Right renal cortex interstitium (tissue), 3 donors: ENCODE results near the gene GPC6. TPM values are rescaled to one million over a fixed set of nuclear protein-coding genes. Genes with fewer than 3 reads are reported as not detected.
A peak's percentile ranks its signal among the peaks of the same experiment; 100 is the strongest.
"Not testable (repeated sequence)": the region's sequence is repeated elsewhere in the genome, so short reads cannot be mapped to it uniquely, and the experiment has no call there.

ENCODE experiments used
- DNase-seq, 3 donors: peaks; one replicate each; pipeline ENCODE4 v3.0.0-alpha.2; 2013; ENCODE audit warnings: low read depth in 3 of 3, low spot score in 2 of 3
- polyA plus RNA-seq, 3 donors: library from polyadenylated mRNA; unstranded; fragments of 120-200 nt; gene quantifications; one replicate each; pipeline ENCODE4 v1.2.1, GENCODE V29; 2013; ENCODE audit not compliant: insufficient read length in 3 of 3

The GPC6 gene
- polyA plus RNA-seq, 3 donors = 56.7 to 71.0 (median 65.8) TPM

DNA sequence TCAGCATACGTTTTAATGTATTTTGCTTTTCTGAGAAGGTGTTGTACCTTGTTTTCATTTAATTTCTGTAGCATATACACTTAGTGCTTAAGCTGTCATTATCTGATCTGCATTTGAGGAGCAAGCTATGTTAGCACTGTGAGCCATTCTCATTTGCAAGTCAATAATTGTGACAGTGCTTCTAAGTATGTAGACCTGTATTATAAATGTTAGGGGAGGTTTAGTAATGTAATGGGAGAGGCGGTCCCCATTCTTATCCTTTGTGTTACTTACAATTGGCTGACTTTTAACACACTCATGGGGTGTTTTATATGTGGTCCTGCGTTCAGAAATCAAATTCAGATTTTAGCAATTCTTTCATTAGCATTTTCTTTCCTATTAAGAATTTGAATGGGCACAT, 90.2 kb downstream of the GPC6 start:
- DNase-seq = no peak

DNA sequence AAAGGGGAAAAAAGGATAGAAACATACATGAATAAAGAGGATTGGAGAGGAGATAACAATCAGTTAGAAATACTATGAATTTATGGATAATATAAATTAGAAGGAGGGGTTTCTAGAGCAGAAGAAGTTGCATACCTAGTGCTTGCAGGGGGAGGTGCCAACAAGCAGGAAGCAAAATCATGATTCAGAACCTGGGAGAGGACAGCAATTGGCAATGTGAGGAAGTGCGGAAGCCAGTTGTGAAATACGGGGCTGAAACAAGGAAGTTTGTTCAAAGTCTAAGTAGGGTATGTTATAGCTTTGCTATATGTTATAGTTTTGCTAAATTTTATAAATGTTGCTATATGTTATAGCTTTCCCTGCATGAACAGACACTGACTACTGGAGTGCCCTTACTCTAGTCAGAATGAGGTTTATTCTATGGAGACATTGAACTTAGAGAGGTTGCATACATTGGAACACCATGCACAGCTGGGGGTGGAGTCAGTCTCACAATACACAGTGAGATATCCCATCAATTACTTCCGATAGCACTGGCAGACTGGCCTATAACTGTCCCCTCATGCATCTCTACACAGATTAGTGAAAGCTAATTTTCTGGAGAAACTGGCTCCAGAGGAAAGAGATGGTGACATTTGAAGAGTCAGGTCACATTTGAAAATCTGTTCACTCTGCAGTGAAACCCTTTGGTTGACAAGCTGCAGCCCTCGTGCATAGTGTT, 92.1 kb downstream of the GPC6 start:
- DNase-seq = no peak

DNA sequence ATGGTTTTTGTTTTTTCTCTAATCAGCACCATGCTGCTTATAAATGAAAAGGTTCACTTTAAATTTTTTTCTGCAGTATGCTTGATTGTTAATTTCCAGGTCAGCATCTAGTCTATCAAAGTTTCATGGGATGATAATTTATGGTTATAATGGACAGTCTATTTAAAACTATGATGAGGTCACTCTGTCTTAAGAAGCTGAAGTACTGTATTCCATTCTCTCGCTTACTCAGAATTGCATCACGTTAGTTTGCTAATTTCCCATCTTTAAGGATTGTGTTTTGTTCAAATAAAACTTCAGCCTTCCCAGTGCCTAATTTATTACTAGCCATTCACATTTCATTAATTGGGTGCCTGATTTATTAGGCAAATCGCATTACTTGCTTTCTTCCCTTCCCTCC, 94.3 kb downstream of the GPC6 start:
- no peak for DNase-seq

DNA sequence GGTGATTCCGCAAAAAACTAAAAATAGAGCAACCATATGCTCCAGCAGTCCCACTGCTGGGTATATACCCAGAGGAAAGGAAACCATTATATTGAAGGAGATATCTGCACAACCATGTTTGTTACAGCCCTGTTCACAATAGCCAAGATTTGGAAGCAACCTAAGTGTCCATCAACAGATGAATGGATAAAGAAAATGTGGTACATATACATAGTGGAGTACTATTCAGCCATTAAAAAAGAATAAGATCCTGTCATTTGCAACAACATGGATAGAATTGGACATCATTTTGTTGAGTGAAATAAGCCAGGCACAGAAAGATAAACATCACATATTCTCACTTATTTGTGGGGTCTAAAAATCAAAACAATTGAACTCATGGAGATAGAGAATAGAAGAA, 97.3 kb downstream of the GPC6 start:
- DNase-seq = not testable (repeated sequence)

DNA sequence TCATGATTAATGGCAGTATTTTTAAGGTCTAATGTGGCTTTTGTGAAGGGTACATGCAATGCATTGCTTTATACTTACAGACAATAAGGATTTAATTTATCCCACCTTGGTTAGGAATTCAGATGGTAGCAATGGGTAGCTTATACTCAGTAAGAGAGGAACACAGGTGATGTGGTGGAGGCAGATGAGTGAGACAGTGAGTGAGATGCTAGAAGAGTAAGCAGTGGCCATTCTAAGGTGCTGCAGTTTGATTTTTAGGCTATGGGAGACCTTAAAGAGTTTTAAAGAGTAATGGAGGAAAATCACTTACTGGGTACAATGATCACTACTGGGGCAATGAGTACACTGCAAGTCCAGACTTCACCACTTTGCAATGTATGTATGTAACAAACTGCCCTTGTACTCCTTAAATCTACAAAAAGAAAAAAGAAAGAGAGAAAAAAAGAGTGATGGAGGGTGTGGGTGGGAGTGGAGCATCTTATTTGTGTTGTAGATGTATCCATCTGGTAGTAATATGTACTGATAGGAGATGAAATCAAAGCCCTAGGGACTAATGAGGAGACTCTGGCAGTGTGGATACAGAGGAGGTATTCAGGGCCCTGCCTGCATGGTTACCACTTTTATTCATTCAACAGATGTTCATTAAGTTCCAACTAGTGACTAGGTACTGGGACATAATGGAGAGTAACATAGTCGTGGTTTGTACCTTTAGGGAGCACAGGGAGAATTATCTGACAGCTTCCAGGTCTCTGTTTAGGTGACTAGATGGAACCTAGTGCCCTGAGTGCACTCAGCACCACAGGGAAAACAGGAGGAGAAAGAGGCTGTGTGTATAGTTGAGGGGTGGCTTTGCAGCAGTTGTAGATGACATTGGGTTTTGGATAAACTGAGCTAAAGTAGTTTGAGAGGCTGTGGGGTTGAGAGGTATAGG, 99.0 kb downstream of the GPC6 start:
- no peak for DNase-seq

DNA sequence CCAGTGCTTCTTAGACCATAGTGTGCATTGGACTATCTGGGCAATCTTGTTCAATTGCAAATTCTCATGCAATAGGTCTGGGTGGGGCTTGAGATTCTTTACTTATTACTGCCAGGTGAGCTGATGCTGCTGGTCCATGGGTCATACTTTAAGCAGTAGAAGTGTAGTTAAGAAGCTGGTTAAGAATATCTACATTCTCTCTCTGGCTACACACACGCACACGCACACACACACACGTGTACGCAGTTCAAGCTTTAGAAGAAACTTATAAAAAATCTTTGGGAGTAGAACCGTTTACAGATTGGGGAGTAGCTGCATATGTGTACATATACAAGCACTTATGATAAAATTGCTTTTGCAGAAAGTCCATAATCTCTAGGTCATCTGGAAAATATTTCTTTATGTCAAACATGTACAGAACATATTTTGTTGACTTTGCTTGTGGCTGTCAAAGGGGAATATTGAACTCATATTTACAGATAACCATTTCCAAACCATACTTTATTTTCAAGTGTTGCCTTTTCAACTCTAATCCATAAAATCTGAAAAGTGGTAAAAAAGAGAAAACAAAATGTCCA, 99.7 kb downstream of the GPC6 start:
- no peak for DNase-seq

DNA sequence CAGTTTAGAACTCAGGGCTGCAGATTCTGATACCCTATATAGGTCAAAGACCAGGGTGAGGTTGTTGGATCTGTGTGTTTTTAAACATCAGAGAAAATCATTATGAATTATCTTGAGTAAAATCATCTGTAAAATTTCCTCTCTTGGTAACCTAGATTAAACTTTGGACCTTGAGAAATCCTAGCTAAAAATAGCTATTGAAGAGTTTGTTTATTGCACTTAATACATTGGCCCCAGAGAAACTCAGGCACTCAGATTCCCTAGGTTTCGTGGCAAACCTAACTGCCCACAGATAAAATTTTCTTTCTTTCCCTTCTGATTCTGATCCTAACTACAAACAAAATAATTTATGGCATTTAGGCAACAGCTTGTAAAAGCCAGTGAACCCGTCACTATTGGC, 102.3 kb downstream of the GPC6 start:
- DNase-seq = no peak

DNA sequence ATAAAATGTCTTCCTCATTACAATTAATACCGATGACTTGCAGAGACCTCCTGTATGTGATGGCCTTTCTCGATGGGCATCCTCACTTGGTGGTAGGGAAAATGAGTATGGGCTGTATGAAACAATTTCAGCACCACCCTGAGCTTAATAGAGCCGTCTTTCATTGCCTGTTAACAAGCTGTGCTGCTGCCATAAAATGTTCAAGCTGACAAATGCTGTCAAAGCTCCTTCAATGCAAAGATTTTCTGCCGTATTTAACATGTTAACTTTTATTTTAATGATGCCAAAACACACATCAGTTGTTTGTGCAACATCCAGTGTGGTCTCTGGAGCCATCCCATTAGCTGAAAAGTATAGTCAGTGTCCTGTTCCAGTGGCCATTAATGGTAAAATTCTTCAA, 110.1 kb downstream of the GPC6 start:
- DNase-seq = no peak

DNA sequence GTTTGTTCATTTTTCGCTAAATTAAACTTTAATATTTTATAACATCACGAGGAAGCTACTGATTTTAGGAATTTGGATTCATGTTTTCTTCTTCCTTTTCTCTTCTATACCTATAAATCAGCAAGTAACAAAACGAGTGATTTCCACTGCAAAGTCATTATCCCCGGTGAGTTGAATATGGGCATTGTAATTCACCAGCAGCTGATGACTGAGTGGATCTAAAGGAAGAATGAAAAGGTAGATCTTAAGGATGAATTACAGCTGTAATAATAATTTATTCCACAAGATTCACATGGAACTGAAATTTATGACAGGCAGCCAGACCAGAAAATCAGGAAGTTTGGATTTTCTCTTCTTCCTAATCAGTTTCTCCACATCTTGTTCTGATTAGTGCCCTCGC, 111.4 kb downstream of the GPC6 start:
- no peak for DNase-seq

DNA sequence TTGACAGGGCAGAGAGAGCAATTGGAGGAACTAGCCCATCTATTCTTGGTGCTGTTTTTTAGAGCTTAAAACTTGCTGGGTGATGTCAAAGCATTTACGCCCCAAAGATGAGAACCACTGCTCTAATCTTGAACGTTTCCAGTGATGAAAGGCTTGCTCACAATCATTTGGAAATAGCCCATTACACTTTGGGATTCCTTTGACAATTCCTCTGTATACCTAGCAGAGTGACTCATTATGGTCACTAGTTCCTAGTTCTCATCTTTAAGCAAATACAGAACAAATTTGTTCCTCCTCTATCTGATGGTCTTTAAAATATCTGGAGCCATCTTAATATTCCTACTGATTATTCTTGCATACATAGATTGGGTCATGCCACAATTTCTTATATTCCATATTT, 112.3 kb downstream of the GPC6 start:
- DNase-seq = no peak

DNA sequence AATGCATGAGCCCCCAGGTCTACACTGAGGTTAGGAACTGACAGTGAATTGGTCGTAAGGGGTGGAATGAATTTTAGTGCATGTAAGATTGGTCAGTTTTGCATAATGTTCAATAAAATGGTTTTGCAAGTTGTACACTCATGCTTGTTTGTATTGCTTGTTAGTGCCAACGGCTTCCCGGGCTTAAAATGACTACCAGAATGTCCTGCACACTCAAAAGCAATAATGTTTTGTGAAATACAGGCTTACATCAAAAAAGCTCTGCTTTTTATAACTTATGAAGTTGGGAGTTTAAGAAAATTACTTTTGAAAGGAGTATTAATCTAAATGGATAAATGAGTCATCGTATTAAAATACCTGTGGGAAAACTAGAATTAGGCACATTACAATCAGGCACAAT, 112.9 kb downstream of the GPC6 start:
- no peak for DNase-seq

DNA sequence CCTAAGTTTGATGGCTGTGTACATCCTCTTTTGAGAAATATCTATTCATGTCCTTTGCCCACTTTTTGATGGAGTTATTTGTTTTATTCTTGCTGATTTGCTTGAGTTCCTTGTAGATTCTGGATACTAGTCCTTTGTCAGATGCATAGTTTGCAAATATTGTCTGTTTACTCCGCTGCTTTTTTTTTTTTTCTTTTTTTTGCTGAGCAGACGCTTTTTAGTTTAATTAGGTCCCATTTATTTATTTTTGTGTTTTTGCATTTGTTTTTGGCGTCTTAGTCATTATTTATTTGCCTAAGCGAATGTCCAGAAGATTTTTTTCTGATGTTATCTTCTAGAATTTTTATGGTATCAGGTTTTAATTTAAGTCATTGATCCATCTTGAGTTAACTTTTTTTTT, 114.9 kb downstream of the GPC6 start:
- no peak for DNase-seq

DNA sequence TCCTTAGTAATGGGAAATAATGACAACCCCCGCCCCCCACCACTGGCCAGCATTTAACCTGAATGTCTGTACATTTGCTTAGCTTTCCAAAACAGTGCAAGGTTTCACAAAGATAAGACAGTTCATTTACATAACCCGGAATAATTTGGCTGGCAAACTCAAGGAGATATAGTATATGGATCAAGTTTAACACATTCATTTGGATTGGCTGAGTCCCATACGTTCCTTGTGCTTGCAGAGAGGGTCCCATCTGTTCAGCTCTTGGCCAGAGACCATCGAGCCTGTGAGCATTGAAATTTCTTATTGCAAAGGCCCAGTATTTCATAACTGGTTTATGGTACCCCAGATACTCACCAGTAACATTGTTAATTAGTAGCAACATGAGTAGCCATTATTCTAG, 116.5 kb downstream of the GPC6 start:
- no peak for DNase-seq

DNA sequence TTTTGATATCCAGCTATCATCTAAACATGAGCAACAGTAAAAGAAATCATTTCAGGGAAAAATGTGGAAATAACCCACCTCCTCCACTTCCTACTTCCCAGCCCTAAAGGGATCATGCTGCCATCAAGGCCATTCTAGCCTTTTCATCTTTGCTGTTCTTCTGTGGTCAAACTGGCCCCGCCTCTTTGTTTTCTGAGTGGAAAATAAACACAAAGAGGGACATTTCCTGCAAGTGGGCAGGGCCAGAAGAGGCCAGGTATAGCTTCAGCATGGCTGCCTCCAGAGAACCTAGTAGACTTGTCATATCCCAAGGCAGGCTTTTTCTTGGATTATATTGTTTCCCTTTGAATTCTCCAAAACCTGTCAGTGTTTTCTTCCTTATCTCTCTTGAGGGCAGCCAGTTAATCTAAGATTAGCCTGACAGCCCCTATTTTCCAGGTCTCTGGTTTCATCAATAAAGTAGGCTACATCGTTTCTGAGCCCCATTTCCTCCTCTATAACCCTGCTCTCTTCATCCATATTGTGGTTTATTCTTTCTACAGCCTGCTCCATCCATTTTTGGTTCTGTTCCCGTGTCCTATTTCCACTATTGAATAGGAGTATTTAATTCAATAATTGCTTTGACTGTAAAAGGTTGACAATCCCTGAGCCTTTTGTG, 117.6 kb downstream of the GPC6 start:
- DNase-seq = no peak

DNA sequence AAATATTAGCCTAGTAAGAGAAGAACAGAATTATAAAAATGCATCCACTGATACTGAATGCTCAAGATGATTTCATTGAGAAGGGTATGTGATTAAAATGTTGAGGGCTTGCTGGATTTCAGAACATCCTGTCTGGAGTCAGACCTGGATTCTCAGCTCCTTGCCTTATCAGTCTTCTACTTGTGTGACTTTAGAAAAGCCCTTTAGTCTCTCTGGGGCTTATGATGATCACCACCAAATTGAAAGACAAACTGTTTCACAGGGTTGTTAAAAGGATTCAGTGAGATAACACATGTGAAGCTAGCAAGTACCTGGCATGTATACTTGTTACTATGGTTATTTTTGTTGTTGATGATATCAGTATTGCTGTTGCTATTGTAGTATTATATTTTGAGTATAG, 118.4 kb downstream of the GPC6 start:
- no peak for DNase-seq

DNA sequence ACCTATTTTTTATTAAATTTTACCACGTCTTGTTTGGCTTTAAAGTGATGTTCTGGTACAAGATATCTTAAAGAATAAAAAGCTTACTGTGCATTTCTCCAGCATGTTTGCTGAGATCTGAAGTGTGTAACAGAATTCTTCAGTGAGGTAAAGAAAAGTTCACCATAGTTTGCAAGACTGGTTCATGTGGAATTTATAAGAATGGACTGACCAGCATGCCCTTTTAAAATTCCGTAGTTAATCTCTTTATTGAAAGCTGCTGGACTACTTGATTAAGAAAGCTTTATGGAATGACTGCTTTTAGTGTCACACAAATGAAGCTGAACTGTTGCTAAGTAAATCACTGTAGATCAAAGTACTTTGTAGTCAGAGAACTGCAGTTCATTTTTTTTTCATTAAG, 119.2 kb downstream of the GPC6 start:
- peak; percentile 21 to 35 (median 31) for DNase-seq

DNA sequence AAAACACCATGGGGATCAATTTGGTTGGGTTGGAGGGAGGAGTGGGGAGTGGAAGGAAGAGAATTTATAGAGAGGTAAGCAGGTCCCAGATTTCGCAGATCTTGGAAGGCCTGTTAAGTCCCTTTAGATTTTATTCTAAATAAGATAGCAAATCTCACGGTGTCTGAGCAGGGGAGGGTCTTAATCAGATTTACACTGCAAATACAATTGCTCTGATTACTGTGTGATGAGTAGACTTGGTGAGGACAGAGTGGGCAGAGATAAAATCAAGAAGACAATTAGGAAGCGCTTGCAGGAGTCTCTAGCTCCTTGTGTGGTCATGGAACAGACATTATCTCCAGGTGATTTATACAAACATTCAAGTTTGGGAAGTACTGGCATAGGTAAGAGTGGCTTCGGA, 126.0 kb downstream of the GPC6 start:
- DNase-seq = no peak

DNA sequence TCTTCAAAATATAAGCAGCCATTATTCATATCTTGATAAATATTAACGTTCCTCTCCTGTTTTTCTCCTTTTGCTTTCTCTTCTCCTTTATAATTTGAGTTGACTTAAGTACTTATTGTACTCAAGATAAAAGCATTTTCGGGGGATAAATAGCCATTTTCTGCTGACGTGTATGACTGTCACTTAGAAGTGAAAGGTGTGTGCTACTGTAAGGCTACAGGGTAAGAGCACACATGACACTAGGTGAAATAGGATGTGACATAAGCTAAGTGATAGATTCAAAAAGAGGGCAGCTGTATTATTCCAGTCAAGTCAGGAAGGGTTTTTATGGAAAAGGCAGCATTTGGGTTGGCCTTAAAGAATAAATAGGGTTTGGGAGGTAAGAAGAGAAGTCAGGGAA, 128.5 kb downstream of the GPC6 start:
- DNase-seq = no peak

DNA sequence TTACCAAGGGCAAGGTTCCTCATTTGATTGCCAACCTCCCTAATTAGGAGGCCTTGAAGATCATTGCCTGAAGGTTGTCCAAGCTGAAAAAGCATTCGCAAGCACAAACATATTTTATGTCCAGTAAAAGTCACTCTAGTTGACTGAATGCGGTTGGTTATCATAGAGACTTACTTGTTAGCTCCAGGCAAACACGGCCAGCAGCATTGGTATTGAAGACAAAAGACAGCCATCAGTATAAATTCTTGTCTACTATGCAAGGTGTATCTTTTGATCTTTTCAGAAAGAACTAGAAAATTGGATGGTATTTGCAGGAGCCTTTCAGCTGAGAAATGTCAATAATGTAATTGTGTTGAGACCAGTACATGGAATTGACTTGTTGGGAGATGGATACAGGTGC, 129.9 kb downstream of the GPC6 start:
- no peak for DNase-seq

DNA sequence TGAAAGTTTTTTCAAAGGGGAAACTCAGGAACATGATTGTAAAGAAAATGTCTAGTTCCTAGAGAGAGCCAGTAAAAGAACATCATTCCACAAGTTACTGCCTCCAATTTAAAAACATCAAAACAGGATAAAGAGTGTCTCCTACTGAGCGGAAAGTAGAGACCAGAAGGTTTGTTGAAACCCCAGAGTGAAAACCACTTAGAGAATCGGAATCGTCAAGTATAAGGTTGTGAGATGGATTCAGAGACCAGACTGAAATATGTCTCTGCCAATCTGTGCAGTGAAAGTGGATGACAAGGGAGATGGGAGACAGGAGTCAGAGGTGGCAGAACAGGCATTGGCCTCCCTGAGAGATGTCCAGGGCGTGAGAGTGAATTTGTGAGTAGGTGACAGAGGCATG, 133.4 kb downstream of the GPC6 start:
- no peak for DNase-seq

DNA sequence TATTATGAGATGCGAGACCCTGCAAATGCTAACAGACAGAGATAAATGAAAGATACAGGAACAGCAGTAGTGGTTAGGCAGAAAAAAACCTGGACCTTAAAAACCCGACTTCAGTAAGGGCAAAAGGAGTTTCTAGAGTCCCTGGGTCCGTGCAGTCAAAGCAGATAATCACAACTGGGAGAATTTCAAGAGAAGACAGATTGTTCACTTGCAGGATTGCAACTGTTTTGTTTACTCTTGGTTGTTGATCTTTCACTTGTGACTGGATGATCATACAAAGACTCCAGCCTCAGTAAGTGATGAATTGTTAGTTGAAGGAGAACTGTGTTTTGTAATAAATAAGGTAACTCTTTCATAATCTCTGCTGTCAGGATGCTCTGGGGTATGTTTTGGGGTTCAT, 135.1 kb downstream of the GPC6 start:
- no peak for DNase-seq
